OCI-LY7 (cell line): ENCODE data around the gene GP5. TPM values are rescaled to one million over a fixed set of nuclear protein-coding genes. Genes with fewer than 3 reads are reported as not detected.

Source experiments
- BruUV-seq: library from RNA; stranded (reverse); fragments of 400-500 nt; replicated peaks from 2 replicates; lab custom pipeline; 2021; lab: Mats Ljungman, UMichigan
- CTCF ChIA-PET: fragments of 300-600 bp; sonication (Branson Sonifier 250); formaldehyde crosslinking; loops from one replicate; lab custom pipeline; 2022; ENCODE audit warnings: antibody characterized with exemption; ENCODE audit not compliant: unreplicated experiment; lab: Charles Lee
- POLR2A ChIA-PET: fragments of 300-600 bp; sonication (Branson Sonifier 250); formaldehyde crosslinking; loops from one replicate; lab custom pipeline; 2022; ENCODE audit warnings: antibody characterized with exemption; lab: Charles Lee
- DNase-seq: peaks from one replicate; pipeline ENCODE4 v3.0.0-alpha.2; 2015; ENCODE audit warnings: low spot score
- H2AFZ ChIP-seq: fragments of 200-600 bp; sonication (generic), shearing (Covaris generic); 2 replicates; pipeline ENCODE4 v1.6.1; 2014; ENCODE audit warnings: mild to moderate bottlenecking, antibody characterized with exemption, low read length, moderate library complexity
- H3K27ac ChIP-seq: fragments of 200-600 bp; sonication (generic); 2 replicates; pipeline ENCODE4 v1.5.1; 2014; ENCODE audit warnings: mixed run types, low read depth, mild to moderate bottlenecking, moderate library complexity, low read length, inconsistent platforms; ENCODE audit not compliant: poor library complexity, severe bottlenecking
- H3K36me3 ChIP-seq: fragments of 200-600 bp; sonication (generic); 2 replicates; pipeline ENCODE4 v1.6.1; 2014; ENCODE audit warnings: mild to moderate bottlenecking, antibody characterized with exemption, low read length, moderate library complexity, mixed read lengths; ENCODE audit not compliant: insufficient read depth
- H3K4me1 ChIP-seq: fragments of 200-600 bp; sonication (generic); 2 replicates; pipeline ENCODE4 v1.5.1; 2014; ENCODE audit warnings: mild to moderate bottlenecking, low read length; ENCODE audit not compliant: insufficient read depth, poor library complexity, severe bottlenecking
- H3K4me2 ChIP-seq: fragments of 200-600 bp; sonication (generic); 2 replicates; pipeline ENCODE4 v1.6.1; 2014; ENCODE audit warnings: mild to moderate bottlenecking, low read length
- H3K4me3 ChIP-seq: fragments of 200-600 bp; sonication (generic); 2 replicates; pipeline ENCODE4 v1.5.1; 2014; ENCODE audit warnings: mild to moderate bottlenecking, low read depth, low read length; ENCODE audit not compliant: poor library complexity, severe bottlenecking
- H3K79me2 ChIP-seq: fragments of 200-600 bp; sonication (generic); 2 replicates; pipeline ENCODE4 v1.6.1; 2016; ENCODE audit warnings: low read depth, mild to moderate bottlenecking, low read length, moderate library complexity, mixed read lengths; ENCODE audit not compliant: insufficient read depth
- H3K9me2 ChIP-seq: fragments of 200-600 bp; sonication (generic); 2 replicates; pipeline ENCODE4 v1.6.1; 2016; ENCODE audit warnings: mild to moderate bottlenecking, low read length, mixed read lengths; ENCODE audit not compliant: insufficient read depth
- H3K9me3 ChIP-seq: fragments of 200-600 bp; sonication (generic); 2 replicates; pipeline ENCODE4 v1.6.1; 2014; ENCODE audit warnings: mild to moderate bottlenecking, mixed run types, low read length, mixed read lengths
- H4K20me1 ChIP-seq: fragments of 200-600 bp; sonication (generic); 2 replicates; pipeline ENCODE4 v1.6.1; 2014; ENCODE audit warnings: mild to moderate bottlenecking, antibody characterized with exemption, low read length, moderate library complexity, mixed read lengths; ENCODE audit not compliant: insufficient read depth
- CTCF ChIP-seq: fragments of 200-600 bp; sonication (generic); conservative IDR thresholded peaks from 2 replicates; pipeline ENCODE4 v1.5.1; 2014; ENCODE audit warnings: mild to moderate bottlenecking, antibody characterized with exemption, low read length, moderate library complexity, mixed read lengths
- EZH2phosphoT487 ChIP-seq: fragments of 200-600 bp; sonication (generic); IDR thresholded peaks from 2 replicates; pipeline ENCODE4 v1.6.1; 2018; ENCODE audit warnings: low read depth, borderline replicate concordance, mild to moderate bottlenecking, mixed run types, antibody characterized with exemption, low read length, moderate library complexity, mixed read lengths
- intact Hi-C: fragments of 100-400 bp; cut with micrococcal nuclease; formaldehyde crosslinking; loops from one replicate; pipeline ENCODE4 v1.10.0; 2022; ENCODE audit not compliant: unreplicated experiment
- total RNA-seq, 2 experiments: library from RNA; depleted of rRNA in 1 of 2; stranded (reverse); fragments of >200 nt in 1 of 2; shearing (Covaris generic) in 1 of 2; gene quantifications; 2 replicates each; pipeline ENCODE4 v1.2.3, GENCODE V29; 2014 to 2022

Gene GP5
- total RNA-seq, 2 experiments from 2014 or later = 0.03 TPM; not detected in 1

- Histone ChIP-seq H4K20me1 (no peaks in the 10 kb centered on the region), H3K79me2 (no peaks in the 10 kb centered on the region), H3K4me3 (no peak overlapping the region), H3K4me2 (no peak overlapping the region), H3K36me3 (peaks cover 10% of the 10 kb centered on the region; the same call in 1 of the 2 replicates), H2AFZ (no peak overlapping the region), H3K27ac (no peak overlapping the region), H3K9me3 (no peaks in the 10 kb centered on the region), H3K4me1 (peaks cover 9% of the 10 kb centered on the region), H3K9me2 (no peaks in the 10 kb centered on the region)
- CTCF ChIA-PET = no interaction called here
- no peak for TF ChIP-seq EZH2phosphoT487
- no peak for TF ChIP-seq CTCF
- POLR2A ChIA-PET = interaction anchor here (0.7 kb wide), 1 partner anchor 13 kb away, joined by 4 read pairs; no protein-coding TSS in a partner anchor
- intact Hi-C loops = no loop called here
- BruUV-seq = no TSS peak
- no peak for DNase-seq
Observed at GRCh38 chr3:194401868-194402329, 2.8 kb upstream of the GP5 start.

- no peaks in the 10 kb centered on the region for H3K9me2 ChIP-seq
- TF ChIP-seq EZH2phosphoT487 (no peak), CTCF (no peak)
- ChIA-PET CTCF (no interaction called here), POLR2A (interaction anchor here (0.7 kb wide), 1 partner anchor 13 kb away, joined by 4 read pairs; no protein-coding TSS in a partner anchor)
- H3K36me3 ChIP-seq = peaks cover 10% of the 10 kb centered on the region; the same call in 1 of the 2 replicates
- H2AFZ ChIP-seq = no peak overlapping the region
- no peaks in the 10 kb centered on the region for H3K9me3 ChIP-seq
- H4K20me1 ChIP-seq = no peaks in the 10 kb centered on the region
- no peak overlapping the region for H3K4me2 ChIP-seq
- no TSS peak for BruUV-seq
- no peaks in the 10 kb centered on the region for H3K79me2 ChIP-seq
- peaks cover 9% of the 10 kb centered on the region for H3K4me1 ChIP-seq
- intact Hi-C loops = no loop called here
- DNase-seq = no peak
- H3K4me3 ChIP-seq = no peak overlapping the region
- H3K27ac ChIP-seq = no peak overlapping the region
Observed at GRCh38 chr3:194401346-194401745, 2.3 kb upstream of the GP5 start.

GRCh38 chr3:194399874-194400411, 877 bp upstream of the GP5 start:
- Histone ChIP-seq H3K4me1 (peaks cover 9% of the 10 kb centered on the region), H3K27ac (no peak overlapping the region), H3K9me3 (no peaks in the 10 kb centered on the region), H3K36me3 (no peaks in the 10 kb centered on the region), H3K4me2 (no peak overlapping the region), H3K79me2 (no peaks in the 10 kb centered on the region), H3K9me2 (no peaks in the 10 kb centered on the region), H2AFZ (no peak overlapping the region), H3K4me3 (no peak overlapping the region), H4K20me1 (no peaks in the 10 kb centered on the region)
- intact Hi-C loops = no loop called here
- DNase-seq = peak; percentile 32
- BruUV-seq = no TSS peak
- CTCF ChIA-PET = no interaction called here
- POLR2A ChIA-PET = interaction anchor here (0.6 to 0.7 kb wide), 3 partner anchors 10 to 561 kb away, joined by 3 to 4 read pairs (median 3); no protein-coding TSS in a partner anchor
- TF ChIP-seq CTCF (no peak), EZH2phosphoT487 (no peak)
